ENCODE measurements around the gene CLIC2.

The CLIC2 gene

DNA sequence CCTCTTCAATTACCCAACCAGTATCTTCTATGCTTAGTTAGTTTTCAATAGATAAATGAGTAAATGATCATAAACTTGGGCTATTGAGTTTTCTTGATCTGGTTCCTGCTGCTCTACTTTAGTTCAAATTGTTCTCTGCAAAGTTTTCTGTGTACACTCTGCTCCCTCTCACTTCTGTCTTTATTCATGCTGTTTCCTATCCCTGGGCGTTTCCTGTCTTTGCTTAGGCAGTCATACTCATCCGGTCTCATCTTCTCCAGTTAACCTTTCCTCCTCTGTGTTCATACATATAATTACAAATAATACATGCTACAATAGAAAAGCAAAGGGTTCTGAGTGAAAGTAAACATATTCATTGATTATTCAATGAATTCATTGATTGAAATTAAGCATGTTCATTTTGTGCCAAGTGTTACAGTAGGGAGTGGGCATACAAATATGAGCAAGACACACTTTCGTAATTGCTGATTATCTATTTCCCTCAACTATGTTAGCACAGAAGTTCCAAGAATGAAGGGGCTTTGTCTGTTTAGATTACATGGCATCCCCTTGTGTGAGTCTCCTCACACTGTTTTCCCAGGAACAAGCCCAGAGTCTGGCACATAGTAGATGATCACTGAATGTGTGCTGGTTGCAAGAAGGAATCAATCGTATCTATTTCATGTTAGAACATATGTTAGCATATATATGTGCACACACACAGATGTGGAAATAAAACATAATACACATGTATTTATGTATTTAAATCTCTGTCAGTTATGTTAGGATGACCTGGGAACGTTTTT, 71.3 kb downstream of the CLIC2 start:
- no peak for DNase-seq

DNA sequence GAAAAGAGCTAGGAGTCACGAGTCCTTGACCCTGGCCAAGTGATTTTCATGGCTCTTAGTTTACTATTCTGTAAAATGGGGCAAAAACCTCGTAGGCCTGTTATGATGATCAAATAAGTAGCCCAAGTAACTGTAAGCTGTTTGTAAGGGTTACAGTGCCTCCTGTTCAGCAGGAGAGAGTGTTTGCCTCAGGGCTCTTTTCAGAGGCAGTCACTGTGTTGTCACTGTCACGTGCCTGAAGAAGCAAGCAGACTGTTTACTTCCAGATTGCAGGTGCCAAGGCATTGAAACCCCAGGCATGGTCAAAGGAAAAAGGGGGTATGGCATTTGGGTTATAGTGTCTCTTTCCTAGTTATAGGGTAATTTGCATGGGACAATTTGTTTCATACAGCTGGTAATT, 74.7 kb downstream of the CLIC2 start:
- DNase-seq = no peak

DNA sequence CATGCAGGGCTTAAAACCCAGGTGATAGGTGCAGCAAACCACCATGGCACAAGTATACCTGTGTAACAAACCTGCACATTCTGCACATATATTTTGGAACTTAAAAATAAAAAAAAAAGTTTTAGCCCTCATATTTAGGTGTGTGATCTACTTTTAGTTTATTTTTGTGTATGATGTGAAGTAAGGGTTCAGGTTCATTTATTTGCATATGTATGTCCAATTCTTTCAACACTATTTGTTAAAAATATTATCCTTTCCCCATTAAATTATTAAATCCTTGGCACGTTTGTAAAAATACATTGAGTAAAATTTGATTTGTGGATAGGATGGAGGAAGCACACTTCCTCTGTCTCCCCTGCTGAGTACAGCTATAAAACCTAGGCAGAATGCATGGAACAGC, 83.0 kb downstream of the CLIC2 start:
- DNase-seq = no peak

DNA sequence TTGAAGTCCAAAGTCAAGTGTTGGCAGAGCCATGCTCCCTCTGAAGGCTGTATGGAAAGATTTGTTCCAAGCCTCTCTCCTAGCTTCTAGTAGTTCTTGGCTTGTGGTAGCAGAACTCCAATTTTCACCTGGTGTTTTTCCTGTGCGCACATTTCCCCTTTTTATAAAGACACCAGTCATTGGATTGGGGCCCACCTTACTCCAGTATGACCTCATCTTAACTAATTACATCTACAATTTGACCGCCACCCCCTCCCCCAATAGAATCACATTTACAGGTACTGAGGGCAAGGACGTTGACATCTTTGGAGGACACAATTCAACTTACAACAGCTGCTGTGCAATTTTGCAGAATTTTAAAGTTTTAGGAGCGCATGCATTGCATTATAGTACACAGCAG, 86.9 kb downstream of the CLIC2 start:
- no peak for DNase-seq

DNA sequence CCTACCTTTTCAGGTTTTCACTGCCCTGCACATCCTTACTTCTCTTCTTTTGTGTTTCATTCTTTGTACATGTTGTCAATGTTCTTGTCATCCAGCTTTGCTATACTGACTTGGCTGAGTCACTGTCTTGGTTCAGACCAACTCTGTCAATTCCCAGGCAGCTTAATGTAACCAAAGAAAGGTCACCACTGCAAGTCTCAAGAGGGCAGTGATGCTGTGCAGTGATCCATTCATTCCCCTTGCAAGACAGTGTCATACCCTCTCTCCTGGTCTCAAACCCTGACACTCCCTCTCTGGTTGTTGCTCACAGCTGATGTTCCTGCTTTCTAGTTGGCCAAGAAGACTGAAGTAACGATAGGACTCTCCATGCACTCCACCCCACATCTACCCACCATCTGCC, 87.7 kb downstream of the CLIC2 start:
- no peak for DNase-seq

DNA sequence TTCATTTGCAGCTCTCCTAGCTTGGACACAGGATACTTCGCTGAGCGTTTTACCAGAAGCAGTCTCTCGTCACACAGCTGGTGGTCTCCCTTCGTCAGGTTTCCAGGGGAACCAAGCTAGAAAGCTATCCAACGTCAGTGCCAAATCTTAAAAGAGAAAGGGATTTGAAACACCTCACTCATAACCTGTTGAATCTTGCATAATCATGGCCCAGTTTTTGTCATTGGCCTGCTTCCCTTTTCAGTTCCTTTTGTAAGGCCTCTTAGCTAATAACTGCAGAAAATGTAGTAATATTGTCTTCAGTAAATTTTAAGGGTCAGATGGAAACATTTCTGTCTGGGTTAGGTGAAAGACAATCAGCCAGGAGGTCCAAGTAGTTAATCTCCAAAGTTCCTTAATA, 92.1 kb downstream of the CLIC2 start:
- no peak for DNase-seq

DNA sequence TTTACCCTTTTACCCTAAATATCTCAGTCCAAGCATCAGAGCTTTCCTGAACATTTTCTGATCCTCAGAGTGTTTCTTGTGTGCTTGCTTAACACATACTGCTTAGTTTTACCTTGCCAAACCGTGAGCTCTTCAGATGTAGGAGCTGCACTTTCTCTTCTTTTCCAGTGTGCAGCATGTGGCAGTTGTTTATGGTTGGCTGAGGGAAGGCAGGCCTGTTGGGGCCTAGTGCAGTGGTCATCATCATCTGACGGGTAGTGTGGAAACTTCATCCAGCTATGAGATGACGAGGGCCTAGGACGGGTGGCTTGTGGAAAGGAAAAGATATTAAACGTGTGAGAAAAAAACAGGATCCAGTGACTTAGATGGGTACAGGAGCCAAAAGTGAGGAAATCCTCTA, 96.7 kb downstream of the CLIC2 start:
- DNase-seq = no peak

DNA sequence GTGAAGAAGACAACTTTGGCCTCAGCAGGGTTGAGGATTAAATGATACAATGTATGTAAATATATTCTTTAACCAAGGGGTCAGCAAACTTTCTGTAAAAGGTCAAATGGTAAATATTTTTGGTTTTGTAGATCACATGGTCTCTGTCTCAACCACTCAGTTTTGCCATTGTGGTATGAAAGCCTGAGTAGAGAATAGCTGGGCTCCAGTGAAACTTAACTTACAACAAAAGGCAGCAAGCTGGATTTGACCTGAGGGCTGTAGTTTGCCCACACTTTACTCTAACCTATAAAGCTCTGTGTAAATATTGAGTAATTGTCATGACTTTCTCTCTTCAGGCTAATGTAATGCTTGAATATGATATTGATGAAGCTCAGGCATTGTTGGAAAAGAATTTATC, 98.5 kb downstream of the CLIC2 start:
- no peak for DNase-seq

DNA sequence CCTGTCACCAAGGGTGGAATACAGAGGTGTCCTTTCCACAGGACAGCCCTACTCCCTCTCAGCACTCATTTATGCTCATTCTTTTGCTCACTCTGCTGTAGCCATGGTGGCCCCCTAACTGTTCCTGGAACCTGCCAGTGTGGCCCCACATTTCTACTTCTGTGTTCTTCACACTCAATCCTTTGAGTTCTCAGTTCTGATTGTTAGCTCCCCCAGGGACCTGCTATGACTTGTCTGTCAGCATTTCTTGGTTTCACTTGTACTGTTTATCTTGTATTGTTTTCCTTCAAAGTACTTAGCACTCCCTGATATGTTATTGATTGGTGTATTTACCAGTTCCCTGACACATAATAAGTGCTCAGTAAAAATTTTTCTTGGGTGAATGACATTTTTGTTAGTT, 103.3 kb downstream of the CLIC2 start:
- DNase-seq = no peak
